GM18505 (cell line): ENCODE measurements around the gene WWC2.

ENCODE experiments used
- ATAC-seq: cut with Tn5 transposase; IDR thresholded peaks from one replicate; pipeline ENCODE4 v1.9.1; 2021; ENCODE audit not compliant: unreplicated experiment
- POLR2A ChIP-seq: IDR thresholded peaks from 4 replicates; pipeline ENCODE4 v1.6.1; 2011; ENCODE audit warnings: borderline replicate concordance; ENCODE audit not compliant: insufficient read depth, insufficient read length; ENCODE audit errors: extremely low read depth

The WWC2 gene

GRCh38 chr4:183229397-183229796, 130.3 kb downstream of the WWC2 start:
- ATAC-seq = no peak
- TF ChIP-seq POLR2A = no peak

GRCh38 chr4:183240581-183241321, 141.7 kb downstream of the WWC2 start:
- TF ChIP-seq POLR2A = no peak

DNA sequence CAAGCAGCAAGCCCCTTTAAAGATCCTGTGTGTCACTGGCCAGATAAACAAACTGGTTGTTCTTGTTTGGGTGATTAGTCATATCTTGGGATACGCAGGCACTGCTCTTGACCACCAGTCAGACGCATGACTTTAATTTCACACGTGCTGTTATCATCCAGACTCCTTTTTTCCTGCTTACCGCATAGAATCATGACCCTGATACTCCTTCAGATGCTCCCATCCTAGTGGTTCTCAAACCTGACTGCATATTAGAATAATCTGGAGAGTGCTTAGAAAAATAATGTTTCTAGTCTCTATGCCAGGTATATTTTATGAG, 142.2 kb downstream of the WWC2 start:
- no peak for ATAC-seq
- no peak for TF ChIP-seq POLR2A

More at GRCh38 chr4:183240581-183241321, 141.7 kb downstream of the WWC2 start:
- no peak for ATAC-seq

DNA sequence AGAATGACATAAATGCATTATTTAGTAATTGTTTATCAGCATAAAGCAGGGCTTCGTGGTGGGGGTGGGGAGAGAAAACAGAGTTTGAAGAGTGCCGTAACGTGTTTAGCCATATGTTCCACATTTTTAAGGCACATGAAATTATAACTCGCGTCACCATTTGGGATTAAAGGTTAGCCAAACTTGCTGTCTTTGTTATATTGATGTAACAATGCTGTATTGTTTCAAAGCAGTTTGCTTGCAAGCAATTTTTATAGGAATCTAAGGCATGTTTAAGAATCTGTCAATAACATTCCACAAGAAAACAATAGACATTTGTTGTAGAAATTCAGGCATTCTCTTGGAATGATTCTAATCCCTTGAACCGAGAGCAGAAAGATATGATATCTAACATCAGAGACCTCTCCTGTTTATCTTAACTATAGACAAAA, 142.7 kb downstream of the WWC2 start:
- no peak for ATAC-seq
- no peak for TF ChIP-seq POLR2A

- TF ChIP-seq POLR2A = no peak
- no peak for ATAC-seq
Measured at GRCh38 chr4:183242291-183242690, 143.2 kb downstream of the WWC2 start.

- TF ChIP-seq POLR2A = no peak
- no peak for ATAC-seq
Measured at GRCh38 chr4:183244019-183244418, 145.0 kb downstream of the WWC2 start.

DNA sequence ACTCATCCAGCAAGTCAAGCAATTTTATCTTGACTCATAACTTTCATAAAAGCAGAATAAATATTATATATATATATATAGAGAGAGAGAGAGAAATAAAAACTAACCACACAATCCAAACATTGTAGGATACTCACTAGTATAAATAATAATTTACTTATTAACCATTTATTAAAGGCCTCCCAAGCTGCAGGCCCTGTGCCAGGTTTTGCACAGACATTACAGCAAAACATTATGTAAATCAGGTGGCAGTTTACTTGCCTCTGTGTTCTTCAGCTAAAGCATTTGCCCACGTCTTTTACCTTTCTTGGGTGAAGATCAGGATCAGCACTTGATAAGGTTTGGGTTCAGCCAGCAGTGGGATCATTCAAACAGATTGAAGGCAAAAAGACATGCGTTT, 145.4 kb downstream of the WWC2 start:
- no peak for ATAC-seq
- no peak for TF ChIP-seq POLR2A

DNA sequence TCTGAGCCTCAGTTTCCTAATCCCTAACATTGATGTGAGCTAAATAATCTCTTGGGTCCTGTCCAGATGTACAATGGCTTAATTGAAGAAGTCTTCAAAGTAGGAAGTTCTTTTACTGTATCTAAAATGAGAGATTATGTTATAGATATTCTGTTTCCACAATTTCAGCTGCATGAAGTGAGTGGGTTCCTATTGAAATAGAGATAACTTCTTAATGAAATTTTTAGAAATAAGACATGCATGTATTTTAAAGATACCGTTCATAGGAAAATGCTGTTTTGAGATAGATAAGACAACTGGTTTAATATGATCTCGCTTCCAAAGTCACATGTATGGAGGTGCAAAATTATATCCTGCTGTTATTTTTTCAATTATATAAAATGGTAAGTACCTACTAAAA, 149.1 kb downstream of the WWC2 start:
- no peak for ATAC-seq
- no peak for TF ChIP-seq POLR2A

DNA sequence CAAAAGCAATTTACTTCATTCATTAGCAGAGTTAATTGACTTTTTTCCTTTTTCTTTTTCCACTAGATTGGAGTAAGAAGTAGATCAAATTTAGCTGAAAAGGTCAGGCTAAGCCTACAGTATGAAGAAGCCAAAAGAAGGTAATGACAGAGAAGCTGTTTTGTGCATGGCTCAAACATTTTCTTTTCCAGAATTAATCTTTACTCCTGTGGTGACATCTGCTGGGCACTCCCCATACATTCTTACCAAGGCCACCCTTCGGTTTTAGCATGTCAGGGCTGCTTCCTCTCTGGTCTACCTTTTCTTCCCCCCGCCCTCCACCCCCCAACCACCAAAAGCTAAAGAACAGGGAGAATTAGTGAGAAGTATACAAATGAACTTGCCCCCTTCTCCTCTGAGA, 150.8 kb downstream of the WWC2 start:
- no peak for ATAC-seq
- TF ChIP-seq POLR2A = no peak

- no peak for TF ChIP-seq POLR2A
- no peak for ATAC-seq
Measured at GRCh38 chr4:183250831-183251230, 151.8 kb downstream of the WWC2 start.

GRCh38 chr4:183252959-183253358, 153.9 kb downstream of the WWC2 start:
- no peak for ATAC-seq

DNA sequence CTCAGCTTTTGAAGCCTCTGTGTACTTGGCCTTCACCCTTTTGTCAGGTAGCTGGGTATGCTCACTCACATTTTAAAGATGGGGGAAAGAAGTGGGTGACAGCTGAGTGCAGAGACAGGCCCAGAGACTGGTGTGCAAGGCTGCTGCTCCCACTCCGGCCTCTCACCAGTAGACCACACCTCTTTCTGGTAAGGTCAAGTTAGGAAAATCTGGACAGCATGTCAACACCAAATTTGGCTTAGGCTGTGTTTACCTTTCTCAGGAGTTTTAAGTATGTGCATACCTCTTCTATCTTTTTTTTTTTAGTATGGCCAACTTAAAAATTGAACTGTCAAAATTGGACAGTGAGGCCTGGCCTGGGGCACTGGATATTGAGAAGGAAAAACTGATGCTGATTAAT, 154.4 kb downstream of the WWC2 start:
- no peak for TF ChIP-seq POLR2A
- no peak for ATAC-seq

More at GRCh38 chr4:183252959-183253358, 153.9 kb downstream of the WWC2 start:
- no peak for TF ChIP-seq POLR2A

DNA sequence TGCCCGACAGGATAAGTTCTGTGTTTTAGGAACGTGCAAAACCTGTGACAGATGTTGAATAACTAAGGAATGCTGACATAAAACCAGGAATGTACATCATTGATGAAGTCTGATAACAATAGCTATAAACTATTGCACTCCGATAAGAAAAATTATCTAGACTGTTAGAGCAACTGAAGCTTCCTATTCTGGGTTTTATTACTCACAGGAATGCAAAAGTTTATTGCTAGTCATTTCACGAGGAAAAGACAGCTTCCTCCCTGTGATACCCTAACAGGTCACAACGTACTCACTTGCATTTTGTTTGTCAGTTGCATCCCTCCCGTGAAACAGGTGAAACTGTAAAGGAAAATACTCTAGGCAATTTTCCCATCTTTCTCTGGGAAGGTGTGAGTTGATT, 155.1 kb downstream of the WWC2 start:
- no peak for ATAC-seq

GRCh38 chr4:183255487-183255886, 156.4 kb downstream of the WWC2 start:
- no peak for TF ChIP-seq POLR2A
- no peak for ATAC-seq

More for the DNA sequence above, 155.1 kb downstream of the WWC2 start:
- TF ChIP-seq POLR2A = no peak

- no peak for ATAC-seq
- TF ChIP-seq POLR2A = no peak
Measured at GRCh38 chr4:183256343-183256742, 157.3 kb downstream of the WWC2 start.
